OCI-LY1 (cell line): ENCODE measurements around the gene MRPL14.

ENCODE experiments used
- H2AFZ ChIP-seq: fragments of 200-600 bp; sonication (generic), shearing (Covaris generic); 2 replicates; pipeline ENCODE4 v1.6.0; 2014; ENCODE audit warnings: antibody characterized with exemption, mild to moderate bottlenecking, low read length
- H3F3A ChIP-seq: fragments of 200-600 bp; sonication (generic), shearing (Covaris generic); 2 replicates; pipeline ENCODE4 v1.6.0; 2014; ENCODE audit warnings: mild to moderate bottlenecking, antibody characterized with exemption, low read length, moderate library complexity; ENCODE audit not compliant: insufficient read depth
- H3K27ac ChIP-seq: fragments of 200-600 bp; sonication (generic); 2 replicates; pipeline ENCODE4 v1.5.1; 2014; ENCODE audit warnings: low read length, mixed run types, mild to moderate bottlenecking, low read depth; ENCODE audit not compliant: poor library complexity, severe bottlenecking
- H3K27me3 ChIP-seq: fragments of 200-600 bp; sonication (generic); 2 replicates; pipeline ENCODE4 v1.6.0; 2014; ENCODE audit warnings: antibody characterized with exemption, mild to moderate bottlenecking, low read length, moderate library complexity; ENCODE audit not compliant: insufficient read depth
- H3K36me3 ChIP-seq: fragments of 200-600 bp; sonication (generic); 2 replicates; pipeline ENCODE4 v1.6.1; 2014; ENCODE audit warnings: mild to moderate bottlenecking, antibody characterized with exemption, low read length, moderate library complexity, mixed read lengths; ENCODE audit not compliant: insufficient read depth
- H3K4me1 ChIP-seq: fragments of 200-600 bp; sonication (generic); 2 replicates; pipeline ENCODE4 v1.5.1; 2014; ENCODE audit warnings: mild to moderate bottlenecking, low read length, moderate library complexity; ENCODE audit not compliant: insufficient read depth, severe bottlenecking
- H3K4me2 ChIP-seq: fragments of 200-600 bp; sonication (generic), shearing (Covaris generic); 2 replicates; pipeline ENCODE4 v1.6.1; 2014; ENCODE audit warnings: low read length
- H3K4me3 ChIP-seq: fragments of 200-600 bp; sonication (generic); 2 replicates; pipeline ENCODE4 v1.5.1; 2014; ENCODE audit warnings: low read length, low read depth, mild to moderate bottlenecking, mixed read lengths; ENCODE audit not compliant: poor library complexity, severe bottlenecking
- H3K79me2 ChIP-seq: fragments of 200-600 bp; shearing (Covaris generic); 2 replicates; pipeline ENCODE4 v1.6.1; 2016; ENCODE audit warnings: mixed run types, low read length, mixed read lengths; ENCODE audit not compliant: insufficient read depth
- H3K9ac ChIP-seq: fragments of 200-600 bp; sonication (generic), shearing (Covaris generic); 2 replicates; pipeline ENCODE4 v1.6.1; 2014; ENCODE audit warnings: mild to moderate bottlenecking, low read length, mixed read lengths
- H3K9me2 ChIP-seq: fragments of 200-600 bp; sonication (generic), shearing (Covaris generic); 2 replicates; pipeline ENCODE4 v1.6.1; 2014; ENCODE audit warnings: low read depth, mild to moderate bottlenecking, low read length, mixed read lengths
- H3K9me3 ChIP-seq: fragments of 200-600 bp; shearing (Covaris generic); 2 replicates; pipeline ENCODE4 v1.6.1; 2014; ENCODE audit warnings: low read length, mixed read lengths
- H4K20me1 ChIP-seq: fragments of 200-600 bp; sonication (generic), shearing (Covaris generic); 2 replicates; pipeline ENCODE4 v1.6.0; 2016; ENCODE audit warnings: mild to moderate bottlenecking, low read length; ENCODE audit not compliant: insufficient read depth
- EZH2 ChIP-seq: fragments of 200-600 bp; sonication (generic), shearing (Covaris generic); IDR thresholded peaks from 2 replicates; pipeline ENCODE4 v1.8.0; 2017; ENCODE audit warnings: borderline replicate concordance, mixed run types, mild to moderate bottlenecking, antibody characterized with exemption, low read length, moderate library complexity, mixed read lengths
- TF ChIP-seq, protein P1 (sequence below): fragments of 200-600 bp; sonication (generic), shearing (Covaris generic); IDR thresholded peaks from 2 replicates; pipeline ENCODE4 v1.5.1; 2017; ENCODE audit warnings: mild to moderate bottlenecking, antibody characterized with exemption, low read length, moderate library complexity, mixed read lengths

MRPL14 gene

DNA sequence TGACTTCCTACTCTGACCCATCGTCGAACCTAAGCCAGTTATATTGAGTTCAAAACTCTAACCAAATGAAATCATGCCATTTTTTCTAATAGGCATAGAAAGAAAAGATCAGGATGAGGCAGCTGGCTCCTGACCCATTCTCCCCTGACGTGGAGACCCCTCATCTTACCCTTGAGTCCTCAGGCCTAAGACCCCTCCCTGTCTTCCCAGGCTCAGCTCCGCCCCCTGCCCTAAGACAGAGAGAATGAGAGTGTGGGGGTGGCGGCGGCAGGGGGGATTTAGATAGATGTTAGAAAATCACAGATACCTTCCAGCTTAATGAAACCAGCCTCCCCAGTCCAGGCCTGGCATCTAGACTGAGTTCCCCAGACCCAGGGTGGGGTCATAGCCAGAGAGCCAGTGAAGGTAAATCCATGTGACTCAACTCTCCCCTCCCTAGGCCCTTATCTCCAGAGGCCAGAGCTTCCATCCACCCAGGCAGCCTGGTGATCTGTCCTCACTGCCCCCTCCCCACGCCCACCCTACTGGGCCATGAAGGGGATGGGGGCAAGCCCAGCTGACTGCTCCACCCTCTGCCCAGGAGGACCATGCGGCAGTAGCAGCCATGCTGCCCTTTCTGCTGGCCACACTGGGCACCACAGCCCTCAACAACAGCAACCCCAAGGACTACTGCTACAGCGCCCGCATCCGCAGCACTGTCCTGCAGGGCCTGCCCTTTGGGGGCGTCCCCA lies 6.9 kb upstream of the MRPL14 start:
- no peak overlapping the region; the same call in 1 of the 2 replicates for H3K4me2 ChIP-seq
- H2AFZ ChIP-seq: no peak overlapping the region
- H4K20me1 ChIP-seq: no peaks in the 10 kb centered on the region
- no peak overlapping the region for H3K4me3 ChIP-seq
- H3F3A ChIP-seq: no peaks in the 10 kb centered on the region
- no peaks in the 10 kb centered on the region for H3K36me3 ChIP-seq
- no peaks in the 10 kb centered on the region for H3K27me3 ChIP-seq
- no peak overlapping the region for H3K9ac ChIP-seq
- no peaks in the 10 kb centered on the region for H3K9me3 ChIP-seq
- no peak overlapping the region for H3K27ac ChIP-seq
- H3K4me1 ChIP-seq: peaks cover 5% of the 10 kb centered on the region
- TF ChIP-seq, protein P1, sequence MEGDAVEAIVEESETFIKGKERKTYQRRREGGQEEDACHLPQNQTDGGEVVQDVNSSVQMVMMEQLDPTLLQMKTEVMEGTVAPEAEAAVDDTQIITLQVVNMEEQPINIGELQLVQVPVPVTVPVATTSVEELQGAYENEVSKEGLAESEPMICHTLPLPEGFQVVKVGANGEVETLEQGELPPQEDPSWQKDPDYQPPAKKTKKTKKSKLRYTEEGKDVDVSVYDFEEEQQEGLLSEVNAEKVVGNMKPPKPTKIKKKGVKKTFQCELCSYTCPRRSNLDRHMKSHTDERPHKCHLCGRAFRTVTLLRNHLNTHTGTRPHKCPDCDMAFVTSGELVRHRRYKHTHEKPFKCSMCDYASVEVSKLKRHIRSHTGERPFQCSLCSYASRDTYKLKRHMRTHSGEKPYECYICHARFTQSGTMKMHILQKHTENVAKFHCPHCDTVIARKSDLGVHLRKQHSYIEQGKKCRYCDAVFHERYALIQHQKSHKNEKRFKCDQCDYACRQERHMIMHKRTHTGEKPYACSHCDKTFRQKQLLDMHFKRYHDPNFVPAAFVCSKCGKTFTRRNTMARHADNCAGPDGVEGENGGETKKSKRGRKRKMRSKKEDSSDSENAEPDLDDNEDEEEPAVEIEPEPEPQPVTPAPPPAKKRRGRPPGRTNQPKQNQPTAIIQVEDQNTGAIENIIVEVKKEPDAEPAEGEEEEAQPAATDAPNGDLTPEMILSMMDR: no peak
- no peak for TF ChIP-seq EZH2
- no peaks in the 10 kb centered on the region for H3K9me2 ChIP-seq
- no peaks in the 10 kb centered on the region for H3K79me2 ChIP-seq

DNA sequence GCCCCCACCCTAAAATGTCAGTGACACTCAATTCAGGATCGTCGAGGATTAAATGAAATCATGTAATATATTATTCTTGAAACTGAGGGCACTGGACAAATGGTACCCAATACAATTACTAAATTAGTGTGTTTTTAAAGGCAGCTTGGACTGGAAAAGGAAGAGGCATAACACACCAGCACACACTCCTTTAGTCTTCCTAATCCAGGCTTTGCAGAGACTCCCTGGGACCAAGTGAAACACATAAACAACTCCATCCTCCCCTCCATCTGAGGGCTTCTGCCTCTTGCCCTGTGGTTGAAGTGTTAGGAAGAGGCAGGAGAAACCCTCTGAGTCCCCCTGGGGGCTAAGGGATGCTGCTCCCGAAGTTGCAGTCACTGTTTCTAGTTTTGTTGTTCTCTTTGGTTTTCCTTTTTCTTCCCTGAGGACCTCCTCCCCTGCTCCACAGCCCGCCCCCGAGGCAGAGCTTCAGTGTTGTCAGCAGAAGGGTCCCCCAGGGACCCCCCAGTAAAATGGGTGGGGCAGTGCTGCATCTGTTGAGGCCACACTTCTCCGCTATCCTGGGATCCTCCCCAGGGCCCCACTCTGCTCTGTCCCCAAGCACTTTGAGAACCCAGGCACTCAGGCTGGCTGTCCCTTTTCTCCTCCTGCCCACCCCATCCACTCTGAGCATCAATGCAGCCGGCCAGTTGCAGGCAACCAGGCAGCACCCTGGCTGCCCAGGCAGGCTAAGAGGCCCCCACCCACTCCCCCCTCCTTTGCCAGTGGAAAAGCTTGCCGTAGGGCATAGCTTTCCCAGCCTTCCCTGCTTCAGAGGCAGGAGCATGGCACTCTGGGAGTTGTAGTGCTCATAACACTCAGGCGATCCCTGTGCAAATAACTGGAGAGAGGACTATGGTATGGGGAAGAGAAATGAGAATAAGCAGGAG lies 6.0 kb upstream of the MRPL14 start:
- Histone ChIP-seq H3K9me3 (no peaks in the 10 kb centered on the region), H3K4me2 (no peak overlapping the region; the same call in 1 of the 2 replicates), H3K36me3 (no peaks in the 10 kb centered on the region), H3F3A (no peaks in the 10 kb centered on the region), H3K27ac (no peak overlapping the region), H2AFZ (no peak overlapping the region), H3K79me2 (no peaks in the 10 kb centered on the region), H3K4me3 (no peak overlapping the region), H3K27me3 (no peaks in the 10 kb centered on the region), H3K9ac (no peak overlapping the region), H4K20me1 (no peaks in the 10 kb centered on the region), H3K4me1 (peaks cover 9% of the 10 kb centered on the region), H3K9me2 (no peaks in the 10 kb centered on the region)
- TF ChIP-seq, protein P1: no peak
- no peak for TF ChIP-seq EZH2

DNA sequence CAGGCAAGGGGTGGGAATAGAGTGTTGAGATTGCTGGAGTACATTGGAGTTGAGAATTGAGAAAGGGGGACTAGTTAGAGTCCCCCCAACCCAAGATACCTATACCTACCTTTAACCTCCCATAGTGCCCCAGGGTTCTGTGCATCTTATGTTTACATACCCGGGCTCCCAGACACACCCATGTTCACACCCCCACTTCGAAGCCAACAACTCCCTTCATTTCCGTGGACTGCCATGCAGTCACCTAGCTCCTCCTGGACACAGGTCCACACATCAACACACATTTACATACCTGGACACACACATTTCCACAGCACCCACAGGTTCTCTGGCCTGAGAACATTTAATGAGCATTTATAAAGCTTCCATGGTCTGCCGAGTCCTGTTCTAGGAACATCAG lies 5.2 kb upstream of the MRPL14 start:
- no peaks in the 10 kb centered on the region for H4K20me1 ChIP-seq
- no peak overlapping the region for H2AFZ ChIP-seq
- H3K27me3 ChIP-seq: no peaks in the 10 kb centered on the region
- peaks cover 16% of the 10 kb centered on the region for H3K4me1 ChIP-seq
- no peak overlapping the region for H3K4me3 ChIP-seq
- no peak overlapping the region for H3K9ac ChIP-seq
- no peak overlapping the region for H3K27ac ChIP-seq
- TF ChIP-seq EZH2: no peak
- TF ChIP-seq, protein P1: no peak
- no peak overlapping the region for H3K4me2 ChIP-seq
- H3F3A ChIP-seq: no peaks in the 10 kb centered on the region
- no peaks in the 10 kb centered on the region for H3K9me2 ChIP-seq
- H3K36me3 ChIP-seq: no peaks in the 10 kb centered on the region
- no peaks in the 10 kb centered on the region for H3K9me3 ChIP-seq
- no peaks in the 10 kb centered on the region for H3K79me2 ChIP-seq
